ENCODE data around the gene CFAP221.

DNA sequence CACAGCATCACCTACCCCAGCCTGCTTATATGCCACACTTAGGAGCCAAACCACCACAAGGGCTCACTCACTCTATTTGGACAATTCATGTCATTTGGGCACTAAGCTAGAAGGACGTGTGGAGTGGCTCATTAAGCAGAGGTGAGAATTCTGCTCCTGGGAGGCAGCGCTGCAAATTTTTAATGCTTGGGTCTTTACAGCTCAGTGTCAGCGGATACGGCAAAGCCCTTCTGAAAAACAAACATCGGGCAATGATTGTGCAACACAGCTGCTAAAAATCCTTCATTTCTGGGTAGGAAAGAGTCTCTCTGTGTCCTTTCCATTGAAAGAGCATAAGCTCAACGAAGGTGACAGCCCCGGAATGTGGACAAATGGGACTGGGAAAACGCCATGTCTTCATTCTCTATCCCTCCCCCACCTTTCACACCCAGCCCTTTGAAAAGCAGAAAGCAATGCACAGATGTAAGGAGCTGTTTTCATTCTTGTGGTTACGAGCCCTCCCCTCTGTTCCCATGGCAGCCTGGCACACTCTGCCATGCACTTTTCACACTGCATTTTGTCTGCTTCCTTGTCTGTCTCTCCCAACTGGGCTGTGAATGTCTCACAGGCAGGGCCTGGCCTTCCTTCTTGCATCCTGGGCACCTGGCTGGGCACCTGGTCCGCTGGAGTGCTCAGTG lies 150.7 kb downstream of the CFAP221 start:
- TF ChIP-seq CTCF (IDR thresholded peaks at IDR 0.05) (no peak), POLR2AphosphoS5 (IDR thresholded peaks at IDR 0.05) (peak in 1 of 3 donors; percentile 12), POLR2A (IDR thresholded peaks at IDR 0.05) (no peak)
